GM12878 (cell line): Measurements from ENCODE around the gene SRI. TPM values are rescaled to one million over a fixed set of nuclear protein-coding genes. Genes with fewer than 3 reads are reported as not detected.

Experiments used
- ATAC-seq: fragments of 200-7000 bp; cut with Tn5 transposase; 3 replicates; pipeline ENCODE4 v1.9.1; 2020; ENCODE audit warnings: mild to moderate bottlenecking, moderate library complexity
- BruUV-seq: library from RNA; stranded (reverse); fragments of 400-500 nt; replicated peaks from 2 replicates; lab custom pipeline; 2021; lab: Mats Ljungman, UMichigan
- CTCF ChIA-PET: fragments of 300-600 bp; sonication (Branson Sonifier 250); formaldehyde crosslinking; extraction: SDS; loops from one replicate; lab custom pipeline; 2021; ENCODE audit warnings: inconsistent platforms; lab: Yijun Ruan, JAX
- POLR2A ChIA-PET: fragments of 350-600 bp; formaldehyde crosslinking; extraction: SDS; loops from one replicate; lab custom pipeline; 2021; ENCODE audit warnings: inconsistent platforms; lab: Charles Lee
- RAD21 ChIA-PET: fragments of 300-600 bp; sonication (Branson Sonifier 250); formaldehyde crosslinking; loops from one replicate; lab custom pipeline; 2023; ENCODE audit warnings: antibody characterized with exemption; ENCODE audit not compliant: unreplicated experiment; lab: Charles Lee
- SMC1A ChIA-PET: fragments of 300-600 bp; sonication (Branson Sonifier 250); formaldehyde crosslinking; loops from one replicate; lab custom pipeline; 2023; ENCODE audit not compliant: unreplicated experiment, uncharacterized antibody; lab: Charles Lee
- DNase-seq: peaks from one replicate; pipeline ENCODE4 v3.0.0-alpha.2; 2011; ENCODE audit warnings: low read depth, low spot score
- FAIRE-seq: peaks from 3 replicates; lab custom pipeline; 2011; peaks lifted over from hg19 to GRCh38; lab: Jason Lieb, UNC
- H2AFZ ChIP-seq: 2 replicates; pipeline ENCODE4 v1.6.0; 2011; ENCODE audit warnings: low read depth, low read length, control low read depth; ENCODE audit not compliant: control insufficient read depth
- H3K27ac ChIP-seq: 2 replicates; pipeline ENCODE4 v1.5.1; 2011; ENCODE audit warnings: control low read depth; ENCODE audit not compliant: control insufficient read depth, insufficient read depth
- H3K27me3 ChIP-seq, 2 experiments: replicated peaks in 1 of 2; 2 replicates each; pipeline versions ENCODE4 v1.6.0 to v1.6.1; 2011; ENCODE audit warnings: low read length in 1 of 2; ENCODE audit not compliant: control insufficient read depth in 2 of 2, insufficient read depth in 2 of 2
- H3K36me3 ChIP-seq, 2 experiments: 2 replicates each; pipeline ENCODE4 v1.5.1; 2011; ENCODE audit warnings: low read length in 1 of 2; ENCODE audit not compliant: control insufficient read depth in 2 of 2, insufficient read depth in 2 of 2
- H3K4me1 ChIP-seq: 2 replicates; pipeline ENCODE4 v1.6.1; 2011; ENCODE audit warnings: mild to moderate bottlenecking, low read length, moderate library complexity, mixed read lengths; ENCODE audit not compliant: control insufficient read depth, insufficient read depth
- H3K4me2 ChIP-seq: 2 replicates; pipeline ENCODE4 v1.6.0; 2011; ENCODE audit warnings: control low read depth; ENCODE audit not compliant: control insufficient read depth, insufficient read depth
- H3K4me3 ChIP-seq: fragments of 200-600 bp; sonication (generic); 2 replicates; pipeline ENCODE4 v1.5.1; 2016
- H3K79me2 ChIP-seq: 2 replicates; pipeline ENCODE4 v1.6.0; 2011; ENCODE audit warnings: low read length; ENCODE audit not compliant: control insufficient read depth, insufficient read depth
- H3K9ac ChIP-seq: 2 replicates; pipeline ENCODE4 v1.8.0; 2011; ENCODE audit warnings: low read length, control low read depth, mixed read lengths; ENCODE audit not compliant: control insufficient read depth, insufficient read depth
- H3K9me3 ChIP-seq: replicated peaks from 3 replicates; pipeline ENCODE4 v1.5.1; 2011; ENCODE audit warnings: mild to moderate bottlenecking, low read length; ENCODE audit not compliant: control insufficient read depth, insufficient read depth
- H4K20me1 ChIP-seq: 2 replicates; pipeline ENCODE4 v1.6.0; 2011; ENCODE audit not compliant: control insufficient read depth, insufficient read depth
- BHLHE40 ChIP-seq, 2 experiments: fragments of 450-650 bp in 1 of 2; IDR thresholded peaks; 2 replicates each; pipeline ENCODE4 v1.6.1; 2011 to 2017; ENCODE audit warnings: low read depth in 2 of 2, borderline replicate concordance in 1 of 2, improper control_type of control experiment in 1 of 2, low read length in 1 of 2, mild to moderate bottlenecking in 1 of 2
- CBX5 ChIP-seq: sonication (generic); IDR thresholded peaks from 2 replicates; pipeline ENCODE4 v1.6.1; 2016; ENCODE audit warnings: low read depth, moderate library complexity, mild to moderate bottlenecking, inconsistent platforms
- CHD1 ChIP-seq: IDR thresholded peaks from 2 replicates; pipeline ENCODE4 v1.6.1; 2012; ENCODE audit warnings: low read depth, low read length, improper control_type of control experiment
- FOXK2 ChIP-seq: fragments of 450-650 bp; IDR thresholded peaks from 2 replicates; pipeline ENCODE4 v1.6.1; 2017; ENCODE audit warnings: mild to moderate bottlenecking, moderate library complexity
- MYB ChIP-seq: fragments of 150-350 bp; IDR thresholded peaks from 2 replicates; pipeline ENCODE4 v1.6.1; 2014; ENCODE audit warnings: mild to moderate bottlenecking, low read depth, low read length, borderline replicate concordance
- NKRF ChIP-seq: fragments of 450-650 bp; conservative IDR thresholded peaks from 2 replicates; pipeline ENCODE4 v1.6.1; 2017; ENCODE audit warnings: mild to moderate bottlenecking, moderate library complexity
- POLR2AphosphoS2 ChIP-seq: IDR thresholded peaks from 2 replicates; pipeline ENCODE4 v1.6.1; 2011; ENCODE audit warnings: low read depth, mild to moderate bottlenecking, low read length, improper control_type of control experiment, moderate library complexity
- SMARCA5 ChIP-seq: fragments of 450-650 bp; IDR thresholded peaks from 2 replicates; pipeline ENCODE4 v1.6.1; 2017; ENCODE audit warnings: mild to moderate bottlenecking
- SREBF2 ChIP-seq: IDR thresholded peaks from 2 replicates; pipeline ENCODE4 v1.6.1; 2012; ENCODE audit warnings: mild to moderate bottlenecking, low read length
- ZNF384 ChIP-seq: IDR thresholded peaks from 2 replicates; pipeline ENCODE4 v1.6.1; 2012; ENCODE audit warnings: low read depth, mild to moderate bottlenecking, low read length, improper control_type of control experiment, borderline replicate concordance
- WGBS: methylation state at CpG from one replicate; pipeline ENCODE4 v1.1.6; 2016; ENCODE audit warnings: low lambda C conversion rate; ENCODE audit not compliant: insufficient replicate concordance, insufficient coverage; ENCODE audit errors: missing lambda C conversion rate; 5-methylcytosine and 5-hydroxymethylcytosine counted together
- in situ Hi-C: fragments of 300-500 bp; cut with MboI; formaldehyde crosslinking; loops from 9 replicates; pipeline ENCODE4 v1.14.3; 2018; ENCODE audit warnings: mixed read lengths
- intact Hi-C: fragments of 100-400 bp; cut with micrococcal nuclease; formaldehyde crosslinking; loops from one replicate; pipeline ENCODE4 v1.14.2; 2022; ENCODE audit not compliant: unreplicated experiment
- polyA plus RNA-seq, 11 experiments: library from polyadenylated mRNA; depleted of rRNA in 4 of 11; unstranded in 6 of 11; stranded (reverse) in 5 of 11; fragments of >200 nt; fragmentation: Nextera tagmentation in 4 of 11; fragmentation: Illumina TruSeq in 1 of 11; extraction: Ambion mirVana in 4 of 11; extraction: Trizol in 1 of 11; gene quantifications; 1 replicate in 1 of 11; 2 replicates in 10 of 11; pipeline versions ENCODE4 v1.2.1 to v1.2.3, GENCODE V29; 2011 to 2016; ENCODE audit warnings: inconsistent platforms in 2 of 11, missing spikeins in 2 of 11, low read depth in 1 of 11
- total RNA-seq, 4 experiments: library from RNA; depleted of rRNA in 3 of 4; stranded (reverse); fragments of >200 nt in 3 of 4; fragmentation: Illumina TruSeq in 1 of 4; extraction: Trizol in 1 of 4; gene quantifications; 2 replicates each; pipeline versions ENCODE4 v1.2.1 to v1.2.3, GENCODE V29; 2013 to 2021
- TF ChIP-seq, protein P1 (sequence below): fragments of 150-350 bp; IDR thresholded peaks from 2 replicates; pipeline ENCODE4 v1.6.1; 2014; ENCODE audit warnings: mild to moderate bottlenecking, low read depth, low read length

SRI gene
- total and polyA plus RNA-seq, 10 of the 15 experiments (the other 5 are each of a cell fraction or from before 2014, with no cell fraction given) = 94.7 to 588 (median 242) TPM

GRCh38 chr7:88239852-88240251 lies 20.0 kb upstream of the SRI start:
- no peak for DNase-seq
- TF ChIP-seq CBX5 = no peak
- no peak for TF ChIP-seq FOXK2
- no peak for TF ChIP-seq SMARCA5
- ChIA-PET CTCF (interaction anchor here (0.8 kb wide), 1 partner anchor 118 kb away, joined by 4 read pairs; no protein-coding TSS in a partner anchor), RAD21 (interaction anchor here (1.0 kb wide), 1 partner anchor 354 kb away, joined by 3 read pairs; no protein-coding TSS in a partner anchor), SMC1A (interaction anchor here (0.7 to 1.0 kb wide), 3 partner anchors 25 to 118 kb away, joined by 3 read pairs; no protein-coding TSS in a partner anchor), POLR2A (no interaction called here)
- intact Hi-C loops = loop anchor here (5.0 kb wide), 3 partner anchors 157 to 1382 kb away; no protein-coding TSS in a partner anchor
- in situ Hi-C loops = loop anchor here (10.0 to 25.0 kb wide), 2 partner anchors 597 to 1385 kb away; no protein-coding TSS in a partner anchor
- H3K79me2 ChIP-seq = no peaks in the 10 kb centered on the region
- H4K20me1 ChIP-seq = no peaks in the 10 kb centered on the region
- no TSS peak for BruUV-seq
- FAIRE-seq = no peak
- H3K4me2 ChIP-seq = no peak overlapping the region
- H3K9ac ChIP-seq = no peak overlapping the region
- H3K4me1 ChIP-seq = no peaks in the 10 kb centered on the region
- 63% methylated on average over 1 of the region's 1 CpG for WGBS
- no peaks in the 10 kb centered on the region for H3K9me3 ChIP-seq
- H2AFZ ChIP-seq = no peak overlapping the region
- H3K27ac ChIP-seq = no peak overlapping the region
- no peaks in the 10 kb centered on the region for H3K27me3 ChIP-seq
- no peak overlapping the region for H3K4me3 ChIP-seq
- no peaks in the 10 kb centered on the region for H3K36me3 ChIP-seq
- no peak for ATAC-seq

- H3K4me1 ChIP-seq = no peaks in the 10 kb centered on the region
- ATAC-seq = no peak
- H4K20me1 ChIP-seq = no peaks in the 10 kb centered on the region
- in situ Hi-C loops (loop anchor here (25.0 kb wide), 1 partner anchor 603 kb away; no protein-coding TSS in a partner anchor), intact Hi-C loops (no loop called here)
- BruUV-seq = no TSS peak
- DNase-seq = no peak
- no peaks in the 10 kb centered on the region for H3K27me3 ChIP-seq
- no peaks in the 10 kb centered on the region; the same call in 2 of the 3 replicates for H3K9me3 ChIP-seq
- no peak for FAIRE-seq
- no peak overlapping the region for H3K4me3 ChIP-seq
- ChIA-PET SMC1A (no interaction called here), RAD21 (no interaction called here), CTCF (no interaction called here), POLR2A (no interaction called here)
- no peak overlapping the region for H2AFZ ChIP-seq
- no peaks in the 10 kb centered on the region for H3K79me2 ChIP-seq
- no peak overlapping the region for H3K4me2 ChIP-seq
- H3K27ac ChIP-seq = no peak overlapping the region
- no peak overlapping the region for H3K9ac ChIP-seq
- H3K36me3 ChIP-seq = no peaks in the 10 kb centered on the region
- TF ChIP-seq POLR2AphosphoS2 (no peak), SREBF2 (no peak), ZNF384 (no peak), CHD1 (no peak), MYB (no peak), NKRF (no peak), BHLHE40 (IDR thresholded peaks at IDR 0.05; ENCODE audit: borderline replicate concordance in 1 of 2, low read depth in 2 of 2, low read length in 1 of 2) (no peak)
- TF ChIP-seq, protein P1, sequence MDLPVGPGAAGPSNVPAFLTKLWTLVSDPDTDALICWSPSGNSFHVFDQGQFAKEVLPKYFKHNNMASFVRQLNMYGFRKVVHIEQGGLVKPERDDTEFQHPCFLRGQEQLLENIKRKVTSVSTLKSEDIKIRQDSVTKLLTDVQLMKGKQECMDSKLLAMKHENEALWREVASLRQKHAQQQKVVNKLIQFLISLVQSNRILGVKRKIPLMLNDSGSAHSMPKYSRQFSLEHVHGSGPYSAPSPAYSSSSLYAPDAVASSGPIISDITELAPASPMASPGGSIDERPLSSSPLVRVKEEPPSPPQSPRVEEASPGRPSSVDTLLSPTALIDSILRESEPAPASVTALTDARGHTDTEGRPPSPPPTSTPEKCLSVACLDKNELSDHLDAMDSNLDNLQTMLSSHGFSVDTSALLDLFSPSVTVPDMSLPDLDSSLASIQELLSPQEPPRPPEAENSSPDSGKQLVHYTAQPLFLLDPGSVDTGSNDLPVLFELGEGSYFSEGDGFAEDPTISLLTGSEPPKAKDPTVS = no peak
These were observed 14.0 kb upstream of the SRI start for GRCh38 chr7:88233828-88234227.
